AG08396 (cell line): ENCODE results near the gene ATP5PO.
"Not testable (repeated sequence)": the region's sequence is repeated elsewhere in the genome, so short reads cannot be mapped to it uniquely, and the experiment has no call there.

Experiments
- DNase-seq: peaks from one replicate; pipeline ENCODE4 v3.0.0; 2012; ENCODE audit warnings: low spot score, mixed read lengths

Gene ATP5PO

GRCh38 chr21:33867868-33868267, 47.7 kb downstream of the ATP5PO start:
- DNase-seq: not testable (repeated sequence)

- DNase-seq: peak; percentile 72
Measured at GRCh38 chr21:33866826-33867225, 48.8 kb downstream of the ATP5PO start.

- no peak for DNase-seq
Measured at GRCh38 chr21:33865996-33866575, 49.5 kb downstream of the ATP5PO start.

- DNase-seq: no peak
Measured at GRCh38 chr21:33865176-33865575, 50.4 kb downstream of the ATP5PO start.

GRCh38 chr21:33864150-33864549, 51.5 kb downstream of the ATP5PO start:
- DNase-seq: no peak

GRCh38 chr21:33863191-33863590, 52.4 kb downstream of the ATP5PO start:
- DNase-seq: not testable (repeated sequence)

- no peak for DNase-seq
Measured at GRCh38 chr21:33861125-33861524, 54.5 kb downstream of the ATP5PO start.

- DNase-seq: no peak
Measured at GRCh38 chr21:33860332-33860879, 55.2 kb downstream of the ATP5PO start.

- no peak for DNase-seq
Measured at GRCh38 chr21:33859373-33860102, 56.1 kb downstream of the ATP5PO start.

- DNase-seq: no peak
Measured at GRCh38 chr21:33858667-33859372, 56.8 kb downstream of the ATP5PO start.

GRCh38 chr21:33857846-33858666, 57.5 kb downstream of the ATP5PO start:
- DNase-seq: no peak

GRCh38 chr21:33856893-33857527, 58.6 kb downstream of the ATP5PO start:
- no peak for DNase-seq

- no peak for DNase-seq
Measured at GRCh38 chr21:33855190-33855589, 60.4 kb downstream of the ATP5PO start.

- DNase-seq: no peak
Measured at GRCh38 chr21:33854604-33855003, 61.0 kb downstream of the ATP5PO start.
